K562 (cell line): ENCODE data around the gene IGIP. TPM values are rescaled to one million over a fixed set of nuclear protein-coding genes. Genes with fewer than 3 reads are reported as not detected.

Experiments
- ATAC-seq: fragments of 200-7000 bp; cut with Tn5 transposase; 3 replicates; pipeline ENCODE4 v1.9.1; 2020; ENCODE audit warnings: moderate library complexity
- BruUV-seq: library from RNA; stranded (reverse); fragments of 400-500 nt; replicated peaks from 2 replicates; lab custom pipeline; 2021; lab: Mats Ljungman, UMichigan
- CTCF ChIA-PET: fragments of 300-600 bp; formaldehyde crosslinking; extraction: SDS; loops from one replicate; lab custom pipeline; 2021; ENCODE audit warnings: low intra/inter-chr PET ratio; lab: Yijun Ruan, JAX
- POLR2A ChIA-PET: fragments of 300-600, 350-650 bp; sonication (Branson Sonifier 250); formaldehyde crosslinking; extraction: SDS; loops from one replicate; lab custom pipeline; 2021; ENCODE audit warnings: antibody characterized with exemption, inconsistent platforms; lab: Yijun Ruan, JAX
- DNase-seq, 4 experiments: peaks; one replicate each; pipeline versions ENCODE4 v3.0.0 to v3.0.0-alpha.2; 2011 to 2018; ENCODE audit warnings: low spot score in 3 of 4, mixed read lengths in 3 of 4; ENCODE audit errors: extremely low read depth in 1 of 4
- FAIRE-seq: peaks from 2 replicates; lab custom pipeline; 2011; peaks lifted over from hg19 to GRCh38; lab: Jason Lieb, UNC
- H2AFZ ChIP-seq: 2 replicates; pipeline ENCODE4 v1.6.0; 2011; ENCODE audit warnings: low read depth, low read length, control low read depth, inconsistent platforms
- H3K27ac ChIP-seq: fragments of 200-600 bp; 3 replicates; pipeline ENCODE4 v1.8.0; 2011; ENCODE audit warnings: low read depth, mild to moderate bottlenecking, control low read depth, inconsistent platforms, low read length, moderate library complexity, mixed read lengths; ENCODE audit errors: extremely low read depth
- H3K27me3 ChIP-seq, 2 experiments: fragments of 300-600 bp in 1 of 2; 2 replicates in 1 of 2; 3 replicates in 1 of 2; pipeline versions ENCODE4 v1.6.0 to v1.8.0; 2011; ENCODE audit warnings: inconsistent platforms in 2 of 2, low read length in 2 of 2, mild to moderate bottlenecking in 1 of 2, mixed read lengths in 1 of 2, moderate library complexity in 1 of 2; ENCODE audit not compliant: control insufficient read depth in 2 of 2, insufficient read depth in 2 of 2
- H3K36me3 ChIP-seq: fragments of 300-600 bp; 3 replicates; pipeline ENCODE4 v1.8.0; 2011; ENCODE audit warnings: mild to moderate bottlenecking, low read length, inconsistent platforms; ENCODE audit not compliant: control insufficient read depth, insufficient read depth
- H3K4me1 ChIP-seq, 2 experiments: fragments of 200-600 bp in 1 of 2; replicated peaks in 1 of 2; 2 replicates in 1 of 2; 3 replicates in 1 of 2; pipeline versions ENCODE4 v1.5.1 to v1.8.0; 2011; ENCODE audit warnings: inconsistent platforms in 2 of 2, low read length in 2 of 2, mild to moderate bottlenecking in 1 of 2, mixed read lengths in 1 of 2, moderate library complexity in 1 of 2; ENCODE audit not compliant: control insufficient read depth in 2 of 2, insufficient read depth in 2 of 2
- H3K4me2 ChIP-seq: 2 replicates; pipeline ENCODE4 v1.6.1; 2011; ENCODE audit warnings: low read length, control low read depth, inconsistent platforms, mixed read lengths; ENCODE audit not compliant: insufficient read depth
- H3K4me3 ChIP-seq: fragments of 200-600 bp; sonication (generic), shearing (Covaris generic); 2 replicates; pipeline ENCODE4 v1.5.1; 2016; ENCODE audit warnings: control low read depth, inconsistent platforms
- H3K79me2 ChIP-seq: fragments of 200-600 bp; 3 replicates; pipeline ENCODE4 v1.8.0; 2011; ENCODE audit warnings: low read length, inconsistent platforms; ENCODE audit not compliant: control insufficient read depth, insufficient read depth
- H3K9ac ChIP-seq, 2 experiments: 2 replicates each; pipeline versions ENCODE4 v1.6.0 to v1.6.1; 2011; ENCODE audit warnings: low read depth in 2 of 2, low read length in 2 of 2, control low read depth in 1 of 2, inconsistent platforms in 1 of 2, mild to moderate bottlenecking in 1 of 2, mixed read lengths in 1 of 2; ENCODE audit not compliant: insufficient read depth in 1 of 2
- H3K9me1 ChIP-seq: one replicate; pipeline ENCODE4 v1.6.0; 2011; ENCODE audit warnings: inconsistent platforms, mild to moderate bottlenecking, low read length, moderate library complexity; ENCODE audit not compliant: control insufficient read depth, insufficient read depth
- H3K9me3 ChIP-seq: replicated peaks from 2 replicates; pipeline ENCODE4 v1.5.1; 2011; ENCODE audit warnings: low read depth, low read length, inconsistent platforms; ENCODE audit not compliant: control insufficient read depth, insufficient read depth
- H4K20me1 ChIP-seq: replicated peaks from 2 replicates; pipeline ENCODE4 v1.6.1; 2011; ENCODE audit warnings: low read length, inconsistent platforms, mixed read lengths; ENCODE audit not compliant: control insufficient read depth, insufficient read depth
- C11orf30 ChIP-seq: fragments of 450-650 bp; IDR thresholded peaks from 2 replicates; pipeline ENCODE4 v1.6.1; 2016; ENCODE audit warnings: low read depth, mild to moderate bottlenecking
- RFX1 ChIP-seq: fragments of 450-650 bp; IDR thresholded peaks from 2 replicates; pipeline ENCODE4 v1.6.1; 2016; ENCODE audit warnings: mild to moderate bottlenecking, moderate library complexity
- ZBTB2 ChIP-seq: fragments of 450-650 bp; IDR thresholded peaks from 2 replicates; pipeline ENCODE4 v1.6.1; 2016; ENCODE audit warnings: antibody characterized with exemption
- ZC3H8 ChIP-seq: fragments of 450-650 bp; IDR thresholded peaks from 2 replicates; pipeline ENCODE4 v1.6.1; 2017
- ZNF124 ChIP-seq: sonication (generic); formaldehyde crosslinking; IDR thresholded peaks from 2 replicates; pipeline ENCODE4 v1.8.1; 2022; ENCODE audit warnings: missing genetic modification reagents
- ZNF316 ChIP-seq: fragments of 450-650 bp; IDR thresholded peaks from 2 replicates; pipeline ENCODE4 v1.6.1; 2016
- WGBS: fragments of 100-300 bp; shearing (Covaris generic); methylation state at CpG from one replicate; pipeline ENCODE4 v1.1.6; 2016; ENCODE audit warnings: low coverage, mixed read lengths; ENCODE audit not compliant: insufficient coverage; ENCODE audit errors: missing lambda C conversion rate; 5-methylcytosine and 5-hydroxymethylcytosine counted together
- in situ Hi-C: fragments of 300-500 bp; cut with MboI; formaldehyde crosslinking; loops from 4 replicates; pipeline ENCODE4 v1.15.0; 2018; ENCODE audit warnings: inconsistent platforms, mixed read lengths
- intact Hi-C: fragments of 100-400 bp; cut with micrococcal nuclease; formaldehyde crosslinking; loops from 2 replicates; pipeline ENCODE4 v1.14.2; 2022
- polyA plus RNA-seq, 8 experiments: library from polyadenylated mRNA; depleted of rRNA in 4 of 8; stranded (reverse) in 5 of 8; unstranded in 3 of 8; fragments of >200 nt; fragmentation: Nextera tagmentation in 2 of 8; fragmentation: Illumina TruSeq in 1 of 8; extraction: Ambion mirVana in 2 of 8; extraction: Trizol in 1 of 8; gene quantifications; 2 replicates each; pipeline versions ENCODE4 v1.2.1 to v1.2.3, GENCODE V29; 2011 to 2014; ENCODE audit warnings: inconsistent platforms in 1 of 8, missing spikeins in 1 of 8
- total RNA-seq, 7 experiments: library from RNA; depleted of rRNA in 6 of 7; stranded (reverse); fragments of >200 nt in 6 of 7; fragmentation: Illumina TruSeq in 2 of 7; extraction: Trizol in 2 of 7; gene quantifications; 2 replicates each; pipeline versions ENCODE4 v1.2.1 to v1.2.3, GENCODE V29; 2011 to 2021; ENCODE audit warnings: low replicate concordance in 1 of 7

IGIP gene
- total and polyA plus RNA-seq, 9 of the 15 experiments (the other 6 are each of a cell fraction or from before 2014, with no cell fraction given), result 0.52 to 1.6 (median 1.2) TPM

- H3K4me3 ChIP-seq, result no peak overlapping the region
- in situ Hi-C loops, result no loop called here
- H2AFZ ChIP-seq, result no peak overlapping the region
- H3K9me3 ChIP-seq, result no peaks in the 10 kb centered on the region
- peak overlapping the region in 1 of 2 experiments; percentile 74; a peak in 1 of 4 replicates for H3K9ac ChIP-seq
- peaks cover 27 to 28% of the 10 kb centered on the region in 2 experiments for H3K4me1 ChIP-seq
- no peaks in the 10 kb centered on the region for H4K20me1 ChIP-seq
- no TSS peak for BruUV-seq
- CTCF ChIA-PET, result no interaction called here
- TF ChIP-seq ZNF316, result peak; percentile 56
- peak; percentile 11; the same call in 1 of the 2 replicates for TF ChIP-seq C11orf30
- no peak for TF ChIP-seq ZC3H8
- no peak for TF ChIP-seq RFX1
- no peak for TF ChIP-seq ZNF124 (CRISPR knock-in tag)
- 0 out of 2 replicates have a peak, but pooled peaks have one; percentile 7 for TF ChIP-seq ZBTB2
- H3K36me3 ChIP-seq, result no peaks in the 10 kb centered on the region
- intact Hi-C loops, result loop anchor here (2.0 to 10.0 kb wide), 2 partner anchors 173 to 381 kb away; partner anchors contain the start of genes HBEGF and SRA1
- no peaks in the 10 kb centered on the region for H3K27me3 ChIP-seq
- DNase-seq, result no peak
- no peak for ATAC-seq
- FAIRE-seq, result no peak
- no peak overlapping the region for H3K27ac ChIP-seq
- no peaks in the 10 kb centered on the region for H3K9me1 ChIP-seq
- POLR2A ChIA-PET, result interaction anchor here (0.8 to 2.5 kb wide), 4 partner anchors 9 to 1510 kb away, joined by 3 to 11 read pairs (median 6); no protein-coding TSS in a partner anchor
- H3K79me2 ChIP-seq, result peaks cover 43% of the 10 kb centered on the region
- WGBS, result 73% methylated on average over 2 of the region's 2 CpGs
- H3K4me2 ChIP-seq, result peak overlapping the region; percentile 95; the same call in 1 of the 2 replicates
Measured at GRCh38 chr5:140174014-140174413, 48.3 kb downstream of the IGIP start.
